HG02610 (cell line): ENCODE data around the gene SRD5A1.

Source experiments
- ATAC-seq: cut with Tn5 transposase; IDR thresholded peaks from one replicate; pipeline ENCODE4 v1.9.1; 2021; ENCODE audit warnings: mild to moderate bottlenecking, moderate library complexity; ENCODE audit not compliant: unreplicated experiment

The SRD5A1 gene

DNA sequence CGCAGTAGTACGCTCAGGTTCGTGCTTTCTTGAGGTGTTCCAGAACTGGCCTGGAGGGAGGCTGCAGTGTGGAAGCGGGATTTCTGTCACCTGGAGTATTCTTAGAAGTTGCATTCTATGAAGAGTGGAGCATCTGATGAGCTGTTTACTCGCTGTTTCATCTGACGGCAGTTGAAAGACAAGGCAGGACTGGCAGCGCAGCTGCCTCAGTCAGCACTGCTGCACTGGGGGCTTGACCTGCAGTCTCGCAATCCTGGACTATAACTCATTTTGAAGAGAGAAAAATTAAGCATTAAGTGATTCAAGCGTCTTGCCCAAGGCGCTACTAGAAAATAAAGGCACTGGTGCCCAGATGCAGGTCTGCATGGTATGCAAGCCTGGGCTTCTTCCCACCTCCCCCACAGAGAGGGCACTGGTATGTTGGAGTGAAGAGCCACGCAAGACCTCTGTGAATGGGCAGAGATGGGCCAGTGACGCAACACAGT is 90.6 kb downstream of the SRD5A1 start:
- ATAC-seq = no peak
